NOMO-1 (cell line): ENCODE measurements around the gene LGI1.
"Not testable (repeated sequence)": the region's sequence is repeated elsewhere in the genome, so short reads cannot be mapped to it uniquely, and the experiment has no call there.

Experiments used
- DNase-seq, 2 experiments: peaks; one replicate each; lab custom pipeline; 2025; ENCODE audit not compliant: unreplicated experiment in 2 of 2; lab: John Stamatoyannopoulos, UW

Gene LGI1

DNA sequence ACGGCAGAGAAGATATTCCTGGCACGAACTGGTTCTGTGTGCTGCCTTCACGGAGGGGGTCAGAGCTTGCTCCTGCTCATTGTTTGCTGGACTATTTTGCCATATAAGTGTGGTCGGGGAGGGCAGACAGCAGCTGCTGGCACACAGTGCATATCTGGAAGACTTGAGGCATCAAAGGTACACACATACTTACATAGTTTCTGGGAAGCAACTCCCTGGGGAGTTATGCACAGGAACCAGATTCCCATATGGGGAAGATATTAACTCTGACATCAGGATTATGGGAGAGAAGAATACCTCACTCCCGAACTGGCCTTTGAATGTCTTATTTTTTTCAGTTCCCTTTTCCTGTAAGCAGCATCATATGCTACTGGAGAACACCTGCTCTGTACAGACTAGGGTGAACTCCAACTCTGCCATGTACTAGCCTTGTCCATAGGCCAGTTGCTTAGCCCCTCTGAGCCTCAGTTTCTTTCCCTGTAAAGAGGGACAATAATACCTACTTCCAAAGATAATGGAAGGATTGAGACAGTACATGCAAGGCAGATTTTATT is 41.5 kb downstream of the LGI1 start:
- DNase-seq = no peak

DNA sequence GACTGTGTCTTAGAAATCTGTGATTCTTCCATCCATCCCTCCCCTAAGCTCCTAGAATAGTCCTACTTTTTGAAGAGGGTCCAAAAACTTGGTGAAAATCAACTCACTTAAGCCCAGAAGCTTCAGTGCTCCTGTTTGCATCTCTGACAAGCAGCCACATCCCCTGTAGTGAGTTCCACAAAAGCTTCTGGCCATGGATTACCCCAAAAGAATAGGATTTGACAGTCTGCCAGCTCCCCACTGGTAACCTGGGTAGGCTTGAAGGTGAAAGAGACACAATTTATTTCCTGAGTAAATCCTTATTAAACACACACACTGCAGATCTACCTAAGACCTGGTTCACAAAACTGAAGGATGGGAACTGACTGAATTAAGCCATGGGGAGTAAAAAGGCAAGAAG is 46.5 kb downstream of the LGI1 start:
- DNase-seq = no peak

DNA sequence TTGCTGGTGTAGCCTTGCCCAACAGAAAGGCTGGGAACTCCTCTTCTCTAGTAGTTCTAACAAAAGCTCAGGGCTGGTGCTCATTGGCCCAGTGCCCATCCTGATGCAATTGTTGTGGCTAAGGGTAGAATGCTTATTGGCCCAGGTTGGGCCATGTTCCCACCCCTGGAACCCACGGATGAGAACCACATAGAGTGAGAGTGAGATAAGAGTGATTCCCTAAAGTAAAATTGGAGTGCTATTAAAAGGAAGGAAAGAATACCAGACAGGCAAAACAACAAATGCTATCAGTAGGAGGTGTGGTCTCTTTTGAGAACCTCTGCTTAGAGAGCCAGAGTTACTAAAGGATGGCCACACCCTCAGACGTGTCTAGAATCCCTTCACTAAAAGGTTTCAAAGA is 49.2 kb downstream of the LGI1 start:
- DNase-seq = no peak

DNA sequence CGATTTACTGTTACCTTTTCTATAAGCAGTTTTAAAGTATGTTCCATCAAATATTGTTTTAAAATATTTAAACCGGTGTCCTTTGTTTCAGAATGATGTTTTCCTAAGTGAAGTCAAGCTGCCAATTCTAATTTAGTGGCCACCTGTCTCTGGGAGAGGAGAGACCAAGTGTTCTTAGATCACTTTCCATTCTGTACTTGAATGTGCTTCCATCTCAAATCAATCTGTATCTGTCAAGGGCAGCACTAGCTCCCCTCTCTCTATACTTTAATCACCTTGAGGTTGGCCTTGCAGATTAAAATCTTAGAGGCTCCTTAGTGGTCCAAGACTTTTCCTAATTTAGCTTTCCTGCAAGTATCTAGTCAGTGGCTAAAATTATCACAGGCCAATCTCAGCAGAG is 49.6 kb downstream of the LGI1 start:
- DNase-seq = no peak

DNA sequence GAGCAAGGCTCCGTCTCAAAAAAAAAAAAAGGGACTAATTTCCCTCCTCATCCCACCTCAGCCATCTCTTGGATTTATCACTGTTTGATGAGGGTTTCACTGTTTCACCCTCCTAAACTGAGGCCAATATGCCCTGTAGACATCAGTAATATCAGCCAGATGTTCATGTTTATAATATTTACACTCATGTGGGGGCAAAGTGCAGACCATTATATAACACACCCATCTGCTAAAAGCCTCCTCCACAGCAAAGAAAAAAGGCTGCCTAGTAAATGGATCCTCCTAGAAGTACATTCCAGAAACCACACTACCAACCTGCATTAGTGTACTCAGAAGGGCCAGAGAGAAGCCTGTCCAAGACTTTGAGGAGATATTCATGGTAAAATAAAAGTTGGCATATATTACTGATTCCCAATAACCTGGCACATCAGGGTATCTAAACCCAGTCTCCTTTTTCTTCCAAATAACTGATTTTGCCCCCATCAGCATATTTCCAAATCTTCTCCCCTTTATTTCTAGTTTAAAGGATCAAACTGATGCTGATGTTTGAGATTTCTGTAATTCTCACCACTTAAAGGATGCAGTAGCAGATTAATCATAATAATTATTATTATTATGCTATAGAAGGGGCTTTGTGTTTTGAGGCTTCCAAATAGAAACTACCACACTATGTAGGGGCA is 55.1 kb downstream of the LGI1 start:
- no peak for DNase-seq

DNA sequence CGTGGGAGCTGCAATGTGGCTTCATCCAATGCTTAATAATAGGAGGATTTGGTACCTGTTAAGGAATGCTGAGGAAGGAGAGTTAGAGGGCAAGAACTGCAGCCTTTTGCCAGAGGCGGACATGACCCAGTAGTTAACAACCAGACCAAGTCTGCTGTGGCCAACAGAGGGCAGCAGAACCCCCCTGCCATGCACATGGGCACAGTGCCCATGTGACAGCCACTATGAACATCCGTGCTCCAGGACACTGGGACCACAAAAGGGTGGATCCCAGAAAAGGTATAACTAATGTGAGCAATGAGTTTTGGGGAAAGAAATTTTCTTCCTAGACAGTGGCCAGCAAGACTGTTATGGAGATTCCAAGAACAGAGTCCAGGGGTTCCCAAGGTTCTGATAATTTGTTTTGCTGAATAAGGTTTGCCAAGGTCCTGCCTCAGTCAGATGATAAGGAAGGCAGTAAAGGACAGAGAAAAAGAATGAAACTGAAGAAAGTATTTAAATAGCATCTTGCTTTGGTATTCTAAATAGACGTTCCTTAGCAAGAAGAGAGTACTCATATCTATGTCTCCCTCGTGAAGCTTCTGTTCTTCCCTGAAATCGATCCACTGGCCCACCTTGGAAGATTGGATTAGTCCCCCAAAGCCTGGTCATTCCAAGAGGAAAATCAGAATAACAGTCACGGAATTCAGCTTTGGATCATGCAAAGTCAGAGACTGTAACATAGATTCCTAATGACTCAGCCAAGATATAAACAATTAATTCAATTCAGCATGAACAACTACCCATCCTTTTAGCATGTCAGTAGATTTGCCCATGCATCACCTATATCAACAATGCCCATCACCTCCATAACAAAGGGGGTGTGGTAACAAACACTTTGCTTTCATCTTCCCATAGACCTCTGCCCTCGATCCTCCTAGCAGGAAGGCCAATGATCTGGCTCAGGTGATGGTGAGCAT is 56.0 kb downstream of the LGI1 start:
- DNase-seq = peak; percentile 1 to 11

DNA sequence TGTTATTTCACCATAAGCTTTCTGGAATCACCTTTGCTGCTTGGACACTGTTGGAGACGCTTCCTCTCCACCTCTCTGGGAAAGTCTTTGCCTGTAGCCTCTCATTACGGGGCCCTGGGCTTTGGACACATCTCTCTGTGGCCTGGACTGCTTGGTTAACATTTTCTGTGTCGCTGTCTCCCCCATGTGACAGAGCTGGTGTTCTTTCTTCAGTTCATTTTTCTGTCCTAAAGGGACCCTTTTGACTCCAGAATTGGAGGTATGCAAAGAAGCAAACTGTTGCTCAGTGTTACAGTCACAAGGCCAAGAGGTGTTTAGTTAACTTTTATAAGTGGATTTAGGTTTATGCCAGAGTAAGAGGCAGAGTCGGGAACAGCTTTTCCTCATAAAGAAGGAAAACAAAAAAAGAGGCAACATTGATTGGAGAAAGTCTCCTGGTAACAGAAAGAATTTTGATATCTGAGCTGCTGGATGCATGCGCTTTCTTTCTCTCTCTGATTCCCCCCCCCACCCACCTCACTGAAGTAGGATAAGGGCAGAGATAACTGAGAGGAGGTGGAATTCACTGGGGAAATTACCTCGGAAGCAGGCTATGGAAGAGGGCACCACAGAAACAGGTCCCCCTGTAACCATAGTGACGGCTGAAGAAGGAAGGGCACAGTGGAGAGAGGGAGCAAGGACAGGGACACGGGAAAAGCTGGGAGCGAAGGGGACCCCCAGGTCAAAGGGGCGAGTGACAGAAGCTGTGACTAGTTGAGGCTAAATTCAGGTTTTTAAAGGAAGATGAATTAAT is 57.8 kb downstream of the LGI1 start:
- DNase-seq = no peak

DNA sequence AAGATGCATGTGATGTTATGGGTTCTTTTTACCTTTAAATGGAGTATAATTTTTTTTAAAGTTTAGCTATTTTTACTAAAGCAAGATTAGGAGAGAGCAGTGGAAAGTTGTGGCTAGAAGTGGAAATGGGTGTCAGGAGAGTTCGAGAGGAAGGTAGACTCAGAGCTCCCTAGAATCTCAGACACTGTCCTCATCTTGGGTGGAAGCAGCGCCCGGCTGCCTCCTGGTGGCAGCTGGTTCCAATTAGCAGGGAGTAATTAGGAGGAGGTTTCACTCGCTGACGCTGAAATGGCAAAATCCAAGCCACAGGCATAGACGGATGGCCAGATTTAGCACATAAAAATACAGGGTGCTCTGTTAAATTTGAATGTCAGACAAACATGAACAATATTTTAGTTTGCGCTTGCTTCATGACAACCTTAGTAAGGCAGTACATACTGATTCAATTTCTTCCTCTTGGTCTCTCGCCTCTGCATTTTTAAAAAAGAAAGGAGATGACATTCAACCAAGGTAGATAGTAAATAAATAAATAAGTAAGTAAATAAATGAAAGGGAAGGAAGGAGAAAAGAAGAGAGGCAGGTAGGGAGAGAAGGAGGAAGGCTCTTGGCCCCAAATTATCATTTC is 58.5 kb downstream of the LGI1 start:
- peak; percentile 28 to 77 for DNase-seq

DNA sequence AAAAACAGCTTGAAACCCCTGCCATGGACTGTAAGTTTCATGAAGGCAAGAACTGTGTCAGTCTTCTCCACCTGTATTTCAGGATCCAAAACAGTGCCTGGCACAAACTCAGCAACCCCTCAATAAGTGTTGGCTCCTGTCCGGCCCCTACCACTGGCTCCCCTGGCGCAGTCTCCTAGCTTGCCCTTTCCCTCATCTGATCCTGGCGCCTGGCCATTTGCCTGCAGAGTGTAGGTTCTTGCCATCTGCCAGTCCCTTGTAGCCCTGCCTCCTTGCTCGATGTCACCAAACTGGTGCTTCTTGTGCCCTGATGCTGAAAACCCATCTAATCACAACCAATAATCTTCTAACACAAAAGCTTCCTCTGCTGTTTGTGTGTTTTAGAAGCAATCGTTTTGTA is 60.4 kb downstream of the LGI1 start:
- DNase-seq = no peak

DNA sequence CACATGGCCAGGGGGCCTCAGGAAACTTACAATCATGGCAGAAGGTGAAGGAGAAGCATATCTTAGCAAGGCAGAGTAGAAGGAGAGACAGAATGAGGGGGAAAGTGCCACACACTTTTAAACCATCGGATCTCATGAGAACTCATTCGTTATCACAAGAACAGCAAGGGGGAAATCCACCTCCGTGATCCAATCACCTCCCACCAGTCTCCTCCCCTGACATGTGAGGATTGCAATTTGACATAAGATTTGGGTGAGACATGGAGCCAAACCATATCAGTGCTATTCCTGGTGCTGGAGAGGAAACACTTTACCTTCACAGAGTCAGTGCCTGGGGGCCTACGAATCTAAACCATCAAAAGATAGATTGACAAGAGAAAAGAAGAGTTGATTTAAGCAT is 61.8 kb downstream of the LGI1 start:
- DNase-seq = no peak

DNA sequence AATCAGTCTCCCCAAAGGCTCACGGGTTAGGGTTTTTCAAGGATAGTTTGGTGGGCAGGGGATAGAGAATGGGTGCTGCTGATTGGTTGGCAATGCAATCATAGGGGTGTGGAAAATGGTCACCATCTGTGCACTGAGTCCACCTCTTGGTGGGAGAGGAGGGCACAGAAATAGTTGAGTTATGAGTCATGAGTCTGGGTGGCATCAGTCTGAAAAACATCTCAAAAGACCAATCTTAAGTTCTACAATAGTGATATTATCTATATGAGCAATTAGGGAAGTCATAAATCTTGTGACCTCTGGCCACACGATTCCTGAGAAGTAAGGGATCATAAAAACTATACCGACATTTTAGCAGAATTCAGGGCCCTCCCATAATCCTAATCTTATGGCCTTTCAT is 62.7 kb downstream of the LGI1 start:
- no peak for DNase-seq

DNA sequence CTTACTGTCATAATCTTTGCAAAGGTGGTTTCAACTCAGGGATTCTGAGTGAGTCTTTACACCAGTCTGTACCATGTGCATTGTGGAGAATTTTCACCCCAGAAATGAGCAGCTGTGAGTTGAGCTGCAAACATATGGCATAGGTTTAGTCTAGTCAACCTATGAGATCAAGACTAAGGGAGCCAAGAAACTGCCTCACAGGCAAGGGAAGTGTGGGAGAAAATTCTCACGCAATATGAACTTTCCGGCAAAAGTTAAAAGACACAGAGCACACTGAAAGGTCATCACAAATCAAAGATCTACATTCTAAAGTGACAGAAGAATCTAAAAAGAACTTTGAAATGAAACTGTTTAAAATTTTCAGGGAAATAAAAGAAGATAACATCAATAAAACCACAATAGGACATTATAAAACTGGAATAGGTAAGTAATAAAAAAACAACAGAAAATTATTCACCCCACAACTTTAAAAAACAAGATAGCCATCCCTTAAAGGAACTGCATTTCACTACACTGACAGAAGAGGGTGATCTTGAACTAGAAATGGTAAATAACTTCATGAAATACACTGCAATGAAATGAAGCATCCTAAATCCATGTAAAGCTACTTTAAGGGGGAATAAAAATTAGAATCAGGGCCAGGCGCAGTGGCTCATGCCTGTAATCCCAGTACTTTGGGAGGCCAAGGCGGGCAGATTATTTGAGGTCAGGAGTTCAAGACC is 63.5 kb downstream of the LGI1 start:
- peak; percentile 37 to 47 for DNase-seq

DNA sequence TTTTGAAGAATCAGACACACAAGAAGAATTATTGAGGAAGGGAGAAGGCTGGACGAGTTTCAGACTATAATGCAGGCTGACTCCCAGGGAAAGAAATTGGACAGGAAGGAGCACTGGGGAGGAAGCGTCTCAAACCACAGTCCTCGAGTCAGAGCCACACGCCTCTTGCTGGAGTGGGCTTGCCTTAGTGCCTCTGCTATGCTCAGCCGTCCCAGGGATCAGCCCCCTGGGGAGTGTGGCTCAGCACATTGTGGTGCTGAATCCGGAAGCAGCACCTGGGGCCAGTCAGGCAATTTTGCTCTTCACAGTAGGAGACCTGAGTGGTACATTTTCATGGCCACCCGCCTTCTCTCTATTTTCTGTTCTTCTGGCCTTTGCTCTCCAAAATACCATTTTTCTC is 68.6 kb downstream of the LGI1 start:
- DNase-seq = no peak

DNA sequence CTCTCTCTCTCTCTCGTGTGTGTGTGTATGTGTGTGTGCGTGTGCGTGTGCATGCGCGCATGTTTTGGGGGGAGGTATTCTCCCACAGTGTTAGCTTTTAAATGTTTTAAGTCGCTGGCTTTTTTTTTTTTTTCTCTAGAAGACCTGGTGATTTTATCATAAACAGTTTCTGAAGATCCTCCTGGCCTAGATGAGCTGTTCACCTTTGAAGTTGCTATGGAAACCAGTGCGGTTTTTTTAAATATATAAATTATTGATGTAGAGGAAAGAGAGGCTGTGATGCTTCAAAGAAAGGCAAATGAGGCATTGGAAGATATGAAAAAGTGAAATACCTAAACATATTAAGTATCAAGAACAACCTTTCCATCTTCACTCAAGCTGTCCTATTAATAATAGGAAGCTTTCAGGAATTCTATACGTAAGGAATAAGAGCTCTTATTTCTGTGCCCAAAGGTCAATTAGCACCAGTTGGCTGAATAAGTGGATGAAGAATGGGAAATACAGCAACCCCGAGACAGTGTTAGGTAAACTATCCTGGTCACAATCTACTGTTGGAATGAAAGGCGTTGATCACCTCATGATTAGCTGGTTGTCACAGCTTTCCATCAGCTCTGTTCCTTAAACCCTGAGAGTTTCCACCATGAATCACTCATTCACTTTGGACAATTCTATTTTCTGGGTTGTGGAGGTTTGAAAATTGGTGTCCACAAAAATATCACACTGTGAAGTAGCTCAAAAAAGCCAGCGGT is 69.5 kb downstream of the LGI1 start:
- no peak for DNase-seq

DNA sequence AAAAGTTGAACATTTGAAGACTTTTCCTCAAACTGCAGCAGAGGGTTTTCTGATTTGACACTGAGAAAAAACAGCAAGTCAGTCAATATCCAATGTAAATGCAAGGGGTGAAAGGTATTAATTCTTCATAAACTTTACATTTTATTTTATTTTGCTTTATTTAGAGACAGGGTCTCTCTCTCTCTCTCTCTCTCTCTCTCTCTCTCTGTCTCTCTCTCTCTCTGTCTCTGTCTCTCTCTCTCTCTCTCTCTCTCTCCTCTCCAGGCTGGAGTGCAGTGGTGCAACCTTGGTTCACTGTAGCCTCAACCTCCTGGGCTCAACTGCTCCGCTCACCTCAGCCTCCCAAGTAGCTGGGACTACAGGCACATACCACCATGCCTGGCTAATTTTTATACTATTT is 73.3 kb downstream of the LGI1 start:
- DNase-seq = not testable (repeated sequence)

DNA sequence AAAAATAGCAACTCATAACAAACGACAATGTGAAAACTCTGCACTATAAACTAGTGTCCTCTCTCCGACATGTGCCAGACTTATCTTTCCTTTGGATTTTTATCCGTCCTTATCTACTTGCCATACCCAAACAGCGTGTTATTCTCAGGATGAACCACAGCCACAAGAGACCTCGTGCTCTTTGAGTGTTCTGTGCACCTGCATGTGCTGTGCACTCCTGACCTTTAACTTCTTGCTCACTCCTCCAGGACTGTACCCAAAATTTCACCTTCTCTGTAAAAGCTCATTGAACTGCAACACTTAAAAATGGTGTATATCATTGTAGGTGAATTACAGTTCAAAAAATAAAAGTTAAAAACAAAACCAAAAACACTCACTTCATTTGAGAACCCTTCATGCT is 78.0 kb downstream of the LGI1 start:
- DNase-seq = no peak

DNA sequence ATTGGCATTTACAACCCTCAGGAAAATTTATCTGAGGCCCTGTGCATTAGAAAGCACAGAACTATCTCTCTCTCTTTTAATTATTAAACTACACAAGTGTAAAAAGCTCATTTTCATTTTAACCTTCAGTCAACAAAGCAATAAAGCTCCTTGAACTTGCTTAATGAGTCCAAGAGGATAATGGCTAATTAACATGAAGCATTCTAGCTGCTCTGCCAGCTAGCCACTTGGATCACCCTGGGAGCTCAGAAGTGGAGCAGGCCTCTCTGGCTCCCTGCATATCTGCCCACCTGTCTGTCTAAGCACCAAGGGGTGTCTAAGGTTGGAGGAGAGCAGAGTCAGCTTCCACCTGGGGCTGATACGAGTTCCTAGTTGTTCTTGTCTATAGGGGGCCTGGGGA is 80.1 kb downstream of the LGI1 start:
- DNase-seq = no peak

DNA sequence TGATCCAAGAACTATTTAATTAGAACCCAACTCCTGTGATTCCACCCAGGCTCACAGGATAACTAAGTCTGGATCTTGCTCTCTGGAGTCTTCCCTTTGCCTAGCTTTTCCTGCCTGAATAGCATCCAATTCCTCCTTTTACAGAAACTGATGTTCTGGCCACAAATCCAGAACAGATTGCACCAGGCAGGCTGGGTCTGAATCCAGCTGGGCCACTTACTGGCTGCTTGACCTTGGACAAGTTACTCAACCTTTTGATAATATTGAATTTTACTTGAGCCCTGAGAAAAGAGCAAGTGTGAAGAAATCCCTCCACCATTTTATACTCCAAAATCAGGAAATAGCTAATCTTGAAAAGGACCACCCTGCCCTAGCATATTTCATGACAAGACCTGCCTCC is 80.5 kb downstream of the LGI1 start:
- no peak for DNase-seq

DNA sequence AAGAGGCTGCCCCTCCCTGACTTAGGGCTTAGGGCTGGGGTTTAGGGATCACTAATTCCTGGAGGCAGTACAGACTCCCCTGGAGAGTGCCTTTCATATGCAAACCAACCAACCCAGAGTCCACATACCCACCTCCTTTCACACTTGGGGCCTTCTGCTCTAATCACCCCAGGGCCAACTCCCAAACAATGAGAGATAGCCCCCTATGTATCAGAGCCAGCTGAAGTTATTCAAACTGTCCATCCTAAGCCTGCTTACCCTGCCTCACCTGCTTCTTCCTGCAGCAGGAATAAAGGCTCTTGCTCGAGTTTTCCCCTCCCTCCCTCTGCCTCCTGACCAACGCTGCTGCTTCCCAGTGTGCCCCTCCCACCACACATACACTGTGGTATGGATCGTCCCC is 84.2 kb downstream of the LGI1 start:
- DNase-seq = no peak
